Hepatocyte (in vitro differentiated cells): ENCODE data around the gene FAM117B. TPM values are rescaled to one million over a fixed set of nuclear protein-coding genes. Genes with fewer than 3 reads are reported as not detected.
"Not testable (repeated sequence)": the region's sequence is repeated elsewhere in the genome, so short reads cannot be mapped to it uniquely, and the experiment has no call there.

ENCODE experiments used
- DNase-seq: peaks from one replicate; pipeline ENCODE4 v3.0.0-alpha.2; 2016; ENCODE audit warnings: low spot score
- H2AFZ ChIP-seq: fragments of 200-600 bp; sonication (generic); 2 replicates; pipeline ENCODE4 v1.6.0; 2016; ENCODE audit warnings: antibody characterized with exemption, mild to moderate bottlenecking
- H3K27ac ChIP-seq: fragments of 200-600 bp; sonication (generic); 2 replicates; pipeline ENCODE4 v1.5.1; 2016; ENCODE audit warnings: mild to moderate bottlenecking
- H3K27me3 ChIP-seq: fragments of 200-600 bp; sonication (generic); 2 replicates; pipeline ENCODE4 v1.6.1; 2016
- H3K36me3 ChIP-seq: fragments of 200-600 bp; sonication (generic); replicated peaks from 2 replicates; pipeline ENCODE4 v1.5.1; 2016; ENCODE audit warnings: low read depth; ENCODE audit not compliant: insufficient read depth
- H3K4me1 ChIP-seq: fragments of 200-600 bp; sonication (generic); 2 replicates; pipeline ENCODE4 v1.5.1; 2016; ENCODE audit warnings: mild to moderate bottlenecking, moderate library complexity; ENCODE audit not compliant: insufficient read depth
- H3K4me2 ChIP-seq: fragments of 200-600 bp; sonication (generic); 2 replicates; pipeline ENCODE4 v1.6.0; 2016
- H3K4me3 ChIP-seq: fragments of 200-600 bp; sonication (generic); 2 replicates; pipeline ENCODE4 v1.5.1; 2016; ENCODE audit warnings: mild to moderate bottlenecking
- H3K79me2 ChIP-seq: fragments of 200-600 bp; sonication (generic); 2 replicates; pipeline ENCODE4 v1.6.0; 2017; ENCODE audit warnings: mild to moderate bottlenecking
- H3K9me2 ChIP-seq: fragments of 200-600 bp; sonication (generic); replicated peaks from 2 replicates; pipeline ENCODE4 v1.6.0; 2017; ENCODE audit warnings: mild to moderate bottlenecking; ENCODE audit not compliant: insufficient read depth
- H3K9me3 ChIP-seq: fragments of 200-600 bp; sonication (generic); 2 replicates; pipeline ENCODE4 v1.5.1; 2016; ENCODE audit warnings: low read depth, mild to moderate bottlenecking
- H4K20me1 ChIP-seq: fragments of 200-600 bp; sonication (generic); 2 replicates; pipeline ENCODE4 v1.6.0; 2016; ENCODE audit warnings: mild to moderate bottlenecking; ENCODE audit not compliant: insufficient read depth, poor library complexity, severe bottlenecking
- CTCF ChIP-seq: fragments of 200-600 bp; sonication (generic); IDR thresholded peaks from 2 replicates; pipeline ENCODE4 v1.5.1; 2016; ENCODE audit warnings: antibody characterized with exemption, mild to moderate bottlenecking; ENCODE audit not compliant: poor library complexity
- EZH2 ChIP-seq: fragments of 200-600 bp; sonication (generic); IDR thresholded peaks from 2 replicates; pipeline ENCODE4 v1.6.1; 2016; ENCODE audit warnings: antibody characterized with exemption, mild to moderate bottlenecking, borderline replicate concordance
- EZH2phosphoT487 ChIP-seq: fragments of 200-600 bp; sonication (generic); IDR thresholded peaks from one replicate; pipeline ENCODE4 v1.6.1; 2018; ENCODE audit warnings: antibody characterized with exemption, mild to moderate bottlenecking, low read depth, moderate library complexity; ENCODE audit not compliant: unreplicated experiment, severe bottlenecking
- WGBS: methylation state at CpG from one replicate; pipeline ENCODE4 v1.1.6; 2016; ENCODE audit warnings: low lambda C conversion rate; ENCODE audit errors: missing lambda C conversion rate; 5-methylcytosine and 5-hydroxymethylcytosine counted together
- polyA plus RNA-seq: library from polyadenylated mRNA; unstranded; fragments of >200 nt; fragmentation: Nextera tagmentation; extraction: Ambion mirVana; gene quantifications from 2 replicates; pipeline ENCODE4 v1.2.1, GENCODE V29; 2016
- total RNA-seq: library from RNA; depleted of rRNA; stranded (reverse); fragments of >200 nt; gene quantifications from 2 replicates; pipeline ENCODE4 v1.2.3, GENCODE V29; 2014

The FAM117B gene
- total and polyA plus RNA-seq, 2 experiments from 2014 or later, result 9.0 to 13.8 TPM

DNA sequence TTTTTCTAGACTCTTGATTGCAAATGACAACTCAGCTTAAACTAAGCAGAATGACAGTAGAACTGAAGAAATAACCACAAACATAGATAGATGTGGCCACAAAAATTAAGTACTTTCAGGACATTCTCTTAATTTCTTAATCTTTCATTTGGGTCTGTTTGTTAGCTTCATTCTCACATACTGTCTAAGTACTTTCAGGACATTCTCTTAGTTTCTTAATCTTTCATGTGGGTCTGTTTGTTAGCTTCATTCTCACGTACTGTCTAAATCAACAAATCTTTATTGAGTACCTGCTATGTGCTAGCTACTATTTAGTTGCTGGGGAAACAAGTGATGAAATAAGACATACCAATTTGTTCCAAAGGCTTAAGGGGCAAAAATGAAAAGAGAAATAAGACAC lies 35.1 kb downstream of the FAM117B start:
- Histone ChIP-seq H3K79me2 (peaks cover 87% of the 10 kb centered on the region), H3K4me3 (no peak overlapping the region), H2AFZ (no peak overlapping the region), H3K9me2 (no peaks in the 10 kb centered on the region), H4K20me1 (peaks cover 3% of the 10 kb centered on the region), H3K36me3 (no peaks in the 10 kb centered on the region), H3K9me3 (no peaks in the 10 kb centered on the region), H3K4me2 (no peak overlapping the region), H3K27ac (no peak overlapping the region), H3K4me1 (no peaks in the 10 kb centered on the region), H3K27me3 (no peaks in the 10 kb centered on the region)
- WGBS, result 64% methylated on average over 1 of the region's 1 CpG
- TF ChIP-seq EZH2phosphoT487 (no peak), CTCF (no peak), EZH2 (no peak)
- no peak for DNase-seq

- Histone ChIP-seq H3K4me3 (no peak overlapping the region), H3K9me2 (no peaks in the 10 kb centered on the region), H3K27me3 (no peaks in the 10 kb centered on the region), H4K20me1 (peaks cover 3% of the 10 kb centered on the region), H2AFZ (no peak overlapping the region), H3K79me2 (peaks cover 87% of the 10 kb centered on the region), H3K27ac (no peak overlapping the region), H3K36me3 (no peaks in the 10 kb centered on the region), H3K9me3 (no peaks in the 10 kb centered on the region), H3K4me2 (no peak overlapping the region), H3K4me1 (no peaks in the 10 kb centered on the region)
- DNase-seq, result no peak
- TF ChIP-seq CTCF (no peak), EZH2phosphoT487 (no peak), EZH2 (no peak)
- whole genome bisulfite sequencing, result 93% methylated on average over 3 of the region's 3 CpGs
Measured at GRCh38 chr2:202671317-202672035, 36.7 kb downstream of the FAM117B start.

GRCh38 chr2:202675097-202675496 lies 40.3 kb downstream of the FAM117B start:
- H3K27ac ChIP-seq, H3K27me3 ChIP-seq, DNase-seq, H2AFZ ChIP-seq, H3K4me2 ChIP-seq, H3K9me2 ChIP-seq, H4K20me1 ChIP-seq, H3K4me1 ChIP-seq, H3K36me3 ChIP-seq, H3K9me3 ChIP-seq, H3K4me3 ChIP-seq: not testable (repeated sequence)
- WGBS, result over 99% methylated on average over 6 of the region's 6 CpGs
- H3K79me2 ChIP-seq, result peaks cover 87% of the 10 kb centered on the region

GRCh38 chr2:202679980-202680379 lies 45.2 kb downstream of the FAM117B start:
- Histone ChIP-seq H3K27ac (no peak overlapping the region), H3K4me3 (no peak overlapping the region), H3K9me3 (no peaks in the 10 kb centered on the region), H3K4me2 (no peak overlapping the region), H3K36me3 (no peaks in the 10 kb centered on the region), H2AFZ (no peak overlapping the region), H4K20me1 (no peaks in the 10 kb centered on the region), H3K4me1 (no peaks in the 10 kb centered on the region), H3K9me2 (no peaks in the 10 kb centered on the region), H3K27me3 (no peaks in the 10 kb centered on the region), H3K79me2 (peaks cover 68% of the 10 kb centered on the region)
- no peak for DNase-seq
- TF ChIP-seq CTCF (no peak), EZH2phosphoT487 (no peak), EZH2 (no peak)
- WGBS, result 91% methylated on average over 3 of the region's 3 CpGs
